8988T (cell line): ENCODE results near the gene DLK2.
"Not testable (repeated sequence)": the region's sequence is repeated elsewhere in the genome, so short reads cannot be mapped to it uniquely, and the experiment has no call there.

Source experiments
- DNase-seq: peaks from one replicate; pipeline ENCODE4 v3.0.0; 2011

Gene DLK2

GRCh38 chr6:43421831-43422230 is 33.5 kb downstream of the DLK2 start:
- no peak for DNase-seq

- no peak for DNase-seq
Measured at GRCh38 chr6:43420012-43420709, 35.2 kb downstream of the DLK2 start.

GRCh38 chr6:43416935-43417334 is 38.4 kb downstream of the DLK2 start:
- no peak for DNase-seq

GRCh38 chr6:43415275-43415674 is 40.1 kb downstream of the DLK2 start:
- DNase-seq = not testable (repeated sequence)

- no peak for DNase-seq
Measured at GRCh38 chr6:43413002-43413401, 42.3 kb downstream of the DLK2 start.

- DNase-seq = no peak
Measured at GRCh38 chr6:43412541-43412940, 42.8 kb downstream of the DLK2 start.

- not testable (repeated sequence) for DNase-seq
Measured at GRCh38 chr6:43410776-43411175, 44.6 kb downstream of the DLK2 start.

GRCh38 chr6:43408259-43408658 is 47.1 kb downstream of the DLK2 start:
- DNase-seq = no peak

- no peak for DNase-seq
Measured at GRCh38 chr6:43407296-43407695, 48.1 kb downstream of the DLK2 start.

GRCh38 chr6:43405354-43405753 is 50.0 kb downstream of the DLK2 start:
- DNase-seq = no peak

GRCh38 chr6:43402820-43403219 is 52.5 kb downstream of the DLK2 start:
- DNase-seq = no peak

GRCh38 chr6:43401730-43402129 is 53.6 kb downstream of the DLK2 start:
- no peak for DNase-seq
